ENCODE results near the gene SERPING1.
A peak's percentile ranks its signal among the peaks of the same experiment; 100 is the strongest.

GRCh38 chr11:57657194-57658022 is 59.9 kb downstream of the SERPING1 start, which contains the start of gene CLP1:
- peak in 1 of 2 donors; percentile 79 for TF ChIP-seq POLR2A (IDR thresholded peaks at IDR 0.05)
- TF ChIP-seq, protein P1, sequence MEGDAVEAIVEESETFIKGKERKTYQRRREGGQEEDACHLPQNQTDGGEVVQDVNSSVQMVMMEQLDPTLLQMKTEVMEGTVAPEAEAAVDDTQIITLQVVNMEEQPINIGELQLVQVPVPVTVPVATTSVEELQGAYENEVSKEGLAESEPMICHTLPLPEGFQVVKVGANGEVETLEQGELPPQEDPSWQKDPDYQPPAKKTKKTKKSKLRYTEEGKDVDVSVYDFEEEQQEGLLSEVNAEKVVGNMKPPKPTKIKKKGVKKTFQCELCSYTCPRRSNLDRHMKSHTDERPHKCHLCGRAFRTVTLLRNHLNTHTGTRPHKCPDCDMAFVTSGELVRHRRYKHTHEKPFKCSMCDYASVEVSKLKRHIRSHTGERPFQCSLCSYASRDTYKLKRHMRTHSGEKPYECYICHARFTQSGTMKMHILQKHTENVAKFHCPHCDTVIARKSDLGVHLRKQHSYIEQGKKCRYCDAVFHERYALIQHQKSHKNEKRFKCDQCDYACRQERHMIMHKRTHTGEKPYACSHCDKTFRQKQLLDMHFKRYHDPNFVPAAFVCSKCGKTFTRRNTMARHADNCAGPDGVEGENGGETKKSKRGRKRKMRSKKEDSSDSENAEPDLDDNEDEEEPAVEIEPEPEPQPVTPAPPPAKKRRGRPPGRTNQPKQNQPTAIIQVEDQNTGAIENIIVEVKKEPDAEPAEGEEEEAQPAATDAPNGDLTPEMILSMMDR (IDR thresholded peaks at IDR 0.05), result no peak

Measured in thyroid gland (tissue), 4 donors.